Aorta (tissue), 5 donors: ENCODE results near the gene ACADM. TPM values are rescaled to one million over a fixed set of nuclear protein-coding genes. Genes with fewer than 3 reads are reported as not detected.
"Not testable (repeated sequence)": the region's sequence is repeated elsewhere in the genome, so short reads cannot be mapped to it uniquely, and the experiment has no call there.

Experiments used
- ATAC-seq: fragments of 200-7000 bp; cut with Tn5 transposase; one replicate; pipeline ENCODE4 v1.9.1; 2022; ENCODE audit warnings: moderate library complexity; ENCODE audit not compliant: low FRiP score
- DNase-seq, 2 donors: peaks; one replicate each; pipeline ENCODE4 v3.0.0-alpha.2; 2020
- H3K27ac ChIP-seq, 2 donors: one replicate each; pipeline ENCODE4 v1.5.1; 2013; ENCODE audit warnings: low read length in 2 of 2, mild to moderate bottlenecking in 2 of 2, moderate library complexity in 2 of 2, control low read depth in 1 of 2, inconsistent platforms in 1 of 2, low read depth in 1 of 2
- H3K27me3 ChIP-seq, 2 donors: one replicate each; pipeline ENCODE4 v1.6.1; 2013; ENCODE audit warnings: control low read depth in 1 of 2, low read length in 1 of 2, mild to moderate bottlenecking in 1 of 2, moderate library complexity in 1 of 2; ENCODE audit not compliant: insufficient read depth in 2 of 2, control insufficient read depth in 1 of 2
- H3K36me3 ChIP-seq, 2 donors: one replicate each; pipeline ENCODE4 v1.6.1; 2013; ENCODE audit warnings: control low read depth in 1 of 2, low read length in 1 of 2, mild to moderate bottlenecking in 1 of 2; ENCODE audit not compliant: insufficient read depth in 2 of 2, control insufficient read depth in 1 of 2
- H3K4me1 ChIP-seq, 2 donors: one replicate each; pipeline ENCODE4 v1.6.1; 2013; ENCODE audit warnings: low read length in 2 of 2, control low read depth in 1 of 2, mild to moderate bottlenecking in 1 of 2, moderate library complexity in 1 of 2; ENCODE audit not compliant: insufficient read depth in 2 of 2, control insufficient read depth in 1 of 2
- H3K4me3 ChIP-seq, 2 donors: one replicate each; pipeline ENCODE4 v1.5.1; 2013; ENCODE audit warnings: low read length in 2 of 2, control low read depth in 1 of 2, mild to moderate bottlenecking in 1 of 2
- H3K9me3 ChIP-seq: one replicate; pipeline ENCODE4 v1.6.1; 2013; ENCODE audit warnings: mild to moderate bottlenecking, low read length; ENCODE audit not compliant: control insufficient read depth
- whole genome bisulfite sequencing, 2 donors: extraction: QIAGEN DNeasy Blood & Tissue Kit; methylation state at CpG; one replicate each; pipeline ENCODE4 v1.1.7; 2013; 5-methylcytosine and 5-hydroxymethylcytosine counted together
- intact Hi-C, 2 donors: fragments of 100-400 bp; cut with DNase I; formaldehyde crosslinking; loops; one replicate each; pipeline versions ENCODE4 v1.14.2 to v1.15.0; 2022
- polyA plus RNA-seq, 2 donors: library from polyadenylated mRNA; stranded (reverse); fragments of 200-250 nt; gene quantifications; one replicate each; pipeline ENCODE4 v1.2.3, GENCODE V29; 2013
- total RNA-seq, 2 donors: library from RNA; stranded (reverse); fragmentation: NEBNext Ultra II Directional; extraction: Animal tissue kit (Norgen Biotek cat#: 25700); gene quantifications; one replicate each; pipeline ENCODE4 v1.2.1, GENCODE V29; 2021
- donor health status: healthy with polysubstance abuse.
- donor health status: Bipolar disorder and iron deficiency.
- donor health status: DM: no; HTN: no; CAD: no.
- donor health status: DM: no; HTN: no; CAD: no.
- donor health status: DM: yes; HTN: yes; CAD: no.

ACADM gene
- total and polyA plus RNA-seq, 4 donors: 37.8 to 71.9 (median 40.5) TPM

DNA sequence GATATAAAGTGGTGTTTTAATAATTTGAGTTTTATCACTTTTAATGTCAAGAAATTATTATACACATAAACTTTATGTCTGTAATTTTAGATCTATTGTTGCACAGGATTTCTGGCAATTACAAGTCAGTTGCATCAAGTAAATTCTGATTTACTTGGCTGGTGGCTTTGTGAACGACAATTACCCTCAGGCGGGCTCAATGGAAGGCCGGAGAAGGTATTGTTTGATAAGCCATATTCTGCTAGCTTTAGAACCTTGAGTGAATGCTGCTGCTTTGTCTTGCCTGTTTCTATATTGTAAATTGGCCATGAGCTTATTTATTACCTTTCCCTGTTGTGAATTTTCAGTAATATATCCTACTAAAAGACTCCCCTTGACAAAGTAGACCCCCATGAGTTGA lies 67.6 kb downstream of the ACADM start:
- intact Hi-C loops: no loop called here
- Histone ChIP-seq H3K27ac (no peak overlapping the region), H3K9me3 (no peaks in the 10 kb centered on the region), H3K36me3 (peaks cover 0 to 8% of the 10 kb centered on the region in 2 donors), H3K27me3 (no peaks in the 10 kb centered on the region), H3K4me1 (peaks cover 2 to 10% of the 10 kb centered on the region in 2 donors), H3K4me3 (no peak overlapping the region)
- WGBS, 2 donors: 93 to 96% methylated on average over 3 of the region's 3 CpGs
- no peak for ATAC-seq
- no peak for DNase-seq

DNA sequence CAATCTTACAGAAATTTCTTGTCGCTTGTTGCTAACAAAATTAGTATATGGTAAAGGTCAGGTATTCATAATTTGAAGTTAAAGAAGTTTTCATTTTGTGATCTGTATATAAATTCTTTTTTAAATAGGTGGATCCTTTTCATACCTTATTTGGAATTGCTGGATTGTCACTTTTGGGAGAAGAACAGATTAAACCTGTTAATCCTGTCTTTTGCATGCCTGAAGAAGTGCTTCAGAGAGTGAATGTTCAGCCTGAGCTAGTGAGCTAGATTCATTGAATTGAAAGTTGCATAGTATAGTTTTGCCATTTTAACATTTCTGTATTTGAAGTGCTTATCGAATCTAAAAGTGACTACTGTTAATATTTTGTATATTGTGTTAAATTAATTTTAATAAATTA lies 69.9 kb downstream of the ACADM start:
- H3K36me3 ChIP-seq: peaks cover 0 to 8% of the 10 kb centered on the region in 2 donors
- no peak for ATAC-seq
- H3K9me3 ChIP-seq: no peaks in the 10 kb centered on the region
- no peaks in the 10 kb centered on the region for H3K27me3 ChIP-seq
- H3K27ac ChIP-seq: no peak overlapping the region
- 92 to 94% methylated on average over 2 of the region's 2 CpGs for WGBS, 2 donors
- no peak for DNase-seq
- no peaks in the 10 kb centered on the region for H3K4me1 ChIP-seq
- intact Hi-C loops: no loop called here
- no peak overlapping the region for H3K4me3 ChIP-seq

DNA sequence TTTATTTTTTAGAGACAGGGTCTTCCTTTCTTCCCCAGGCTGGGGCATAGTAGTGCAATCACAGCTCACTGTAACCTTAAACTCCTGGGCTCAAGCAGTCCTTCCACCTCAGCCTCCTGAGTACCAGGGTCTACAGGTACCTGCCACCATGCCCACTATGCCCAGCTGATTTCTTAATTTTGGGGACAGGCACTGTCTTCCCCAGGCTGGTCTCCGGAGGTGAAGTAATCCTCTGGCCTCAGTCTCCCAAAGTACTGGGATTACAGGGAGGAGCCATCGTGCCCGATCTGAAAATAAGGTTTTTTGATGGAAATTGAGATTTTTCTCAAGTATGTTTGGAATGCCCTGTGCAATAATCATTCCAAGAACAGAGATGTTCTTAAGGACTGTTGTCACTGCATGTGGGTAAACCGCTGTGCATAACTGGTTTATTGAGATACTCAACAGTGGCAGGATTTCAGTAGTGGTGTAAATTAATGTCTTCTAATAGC lies 71.2 kb downstream of the ACADM start:
- Histone ChIP-seq H3K27ac (no peak overlapping the region), H3K4me3 (no peak overlapping the region), H3K4me1 (no peaks in the 10 kb centered on the region), H3K27me3 (no peaks in the 10 kb centered on the region), H3K9me3 (no peaks in the 10 kb centered on the region), H3K36me3 (peaks cover 0 to 6% of the 10 kb centered on the region in 2 donors)
- ATAC-seq (no peak), DNase-seq (no peak)
- intact Hi-C loops: no loop called here
- 93 to 94% methylated on average over 4 of the region's 4 CpGs for WGBS, 2 donors

DNA sequence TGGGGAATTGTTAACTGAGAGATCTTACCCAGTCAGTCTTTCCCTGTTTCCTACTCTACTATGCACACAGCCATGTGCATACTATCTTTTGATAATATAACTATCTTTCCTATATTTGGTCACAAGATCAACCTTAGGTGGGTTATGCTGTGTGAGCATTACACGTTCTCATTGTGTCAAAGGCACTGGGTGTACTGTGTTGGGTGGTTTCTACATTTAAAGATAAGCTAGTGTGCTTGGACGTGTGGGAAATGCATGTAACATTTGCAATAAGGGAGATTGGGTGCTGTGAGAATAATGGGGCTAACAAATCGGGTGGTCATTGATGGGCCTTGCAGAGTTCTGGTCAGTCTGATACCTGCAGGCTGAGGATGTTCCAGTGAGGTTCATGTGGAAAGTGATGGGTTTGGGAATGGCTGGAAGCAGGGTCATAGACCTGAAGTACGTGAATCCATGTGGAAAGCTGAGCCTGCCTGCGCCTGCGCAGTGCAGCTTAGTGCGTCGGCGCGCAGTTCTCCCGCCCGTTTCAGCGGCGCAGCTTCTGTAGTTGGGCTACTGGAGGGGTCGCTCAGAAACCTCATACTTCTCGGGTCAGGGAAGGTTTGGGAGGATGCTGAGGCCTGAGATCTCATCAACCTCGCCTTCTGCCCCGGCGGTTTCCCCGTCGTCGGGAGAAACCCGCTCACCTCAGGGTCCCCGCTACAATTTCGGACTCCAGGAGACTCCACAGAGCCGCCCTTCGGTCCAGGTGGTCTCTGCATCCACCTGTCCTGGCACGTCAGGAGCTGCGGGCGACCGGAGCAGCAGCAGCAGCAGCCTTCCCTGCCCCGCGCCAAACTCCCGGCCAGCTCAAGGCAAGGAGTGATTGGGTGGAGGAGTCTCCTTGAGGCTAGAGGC lies 72.1 kb downstream of the ACADM start, which contains the start of gene MSH4:
Gene MSH4 (plus strand): TSS at position 507 of the 897 bp plus-strand sequence. CDS start 104 bp downstream, at position 611.
- Histone ChIP-seq H3K27ac (no peak within 1 kb of the TSS), H3K4me3 (no peak within 1 kb of the TSS), H3K4me1 (no peaks in the 10 kb centered on the region), H3K27me3 (no peaks in the 10 kb centered on the region), H3K9me3 (no peaks in the 10 kb centered on the region), H3K36me3 (peaks cover 0 to 6% of the 10 kb centered on the region in 2 donors)
- 76 to 83% methylated on average over 34 of the region's 34 CpGs for WGBS, 2 donors
- intact Hi-C loops: no loop called here
- ATAC-seq (peak; percentile 39), DNase-seq (peak in 1 of 2 donors; percentile 76)

DNA sequence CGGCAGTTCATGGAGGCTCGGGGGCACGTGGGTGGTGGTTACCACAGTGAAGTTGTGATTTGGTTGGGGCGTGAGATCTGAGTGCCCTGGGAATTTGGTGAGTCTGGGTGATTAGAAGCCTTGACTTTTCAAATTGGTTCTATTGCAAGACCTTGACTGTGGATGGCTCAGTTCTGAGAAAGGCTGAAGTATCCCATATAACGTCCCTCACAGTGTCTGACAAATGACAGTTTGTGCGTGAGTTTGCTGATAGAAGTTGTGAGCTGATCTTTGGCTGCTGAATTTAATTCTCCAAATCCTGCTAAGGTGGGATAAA lies 72.7 kb downstream of the ACADM start:
- Histone ChIP-seq H3K27ac (no peak overlapping the region), H3K4me3 (no peak overlapping the region), H3K9me3 (no peaks in the 10 kb centered on the region), H3K4me1 (no peaks in the 10 kb centered on the region), H3K36me3 (peaks cover 0 to 4% of the 10 kb centered on the region in 2 donors), H3K27me3 (no peaks in the 10 kb centered on the region)
- DNase-seq: no peak
- WGBS, 2 donors: 83 to 88% methylated on average over 6 of the region's 6 CpGs
- intact Hi-C loops: no loop called here
- ATAC-seq: no peak

DNA sequence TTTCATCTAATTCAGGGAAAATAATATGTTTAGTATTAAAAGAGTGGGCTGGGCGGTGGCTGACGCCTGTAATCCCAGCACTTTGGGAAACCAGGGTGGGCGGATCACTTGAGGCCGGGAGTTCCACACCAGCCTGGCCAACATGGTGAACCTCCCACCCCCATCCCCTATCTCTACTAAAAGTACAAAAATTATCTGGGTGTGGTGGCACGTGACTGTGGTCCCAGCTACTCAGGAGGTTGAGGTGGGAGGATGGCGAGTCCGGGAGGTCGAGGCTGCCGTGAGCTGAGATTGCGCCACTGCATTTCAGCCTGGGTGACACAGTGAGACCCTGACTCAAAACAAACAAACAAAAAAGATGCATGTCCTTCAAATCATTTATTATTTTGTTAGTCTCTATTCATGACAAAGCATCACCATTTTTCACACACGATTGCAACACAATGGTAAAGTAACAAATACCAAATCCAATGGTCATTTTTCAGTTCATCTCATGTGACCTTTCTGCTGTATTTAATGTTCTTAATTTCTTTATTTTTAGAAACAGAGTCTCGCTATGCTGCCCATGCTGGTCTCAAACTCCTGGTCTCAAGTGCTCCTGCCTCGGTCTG lies 73.2 kb downstream of the ACADM start:
- H3K9me3 ChIP-seq: no peaks in the 10 kb centered on the region
- H3K36me3 ChIP-seq: peaks cover 0 to 4% of the 10 kb centered on the region in 2 donors
- H3K4me1 ChIP-seq: no peaks in the 10 kb centered on the region
- DNase-seq (no peak), ATAC-seq (no peak)
- H3K4me3 ChIP-seq: no peak overlapping the region
- intact Hi-C loops: no loop called here
- H3K27ac ChIP-seq: no peak overlapping the region
- 92 to 93% methylated on average over 13 of the region's 13 CpGs for WGBS, 2 donors
- H3K27me3 ChIP-seq: no peaks in the 10 kb centered on the region

DNA sequence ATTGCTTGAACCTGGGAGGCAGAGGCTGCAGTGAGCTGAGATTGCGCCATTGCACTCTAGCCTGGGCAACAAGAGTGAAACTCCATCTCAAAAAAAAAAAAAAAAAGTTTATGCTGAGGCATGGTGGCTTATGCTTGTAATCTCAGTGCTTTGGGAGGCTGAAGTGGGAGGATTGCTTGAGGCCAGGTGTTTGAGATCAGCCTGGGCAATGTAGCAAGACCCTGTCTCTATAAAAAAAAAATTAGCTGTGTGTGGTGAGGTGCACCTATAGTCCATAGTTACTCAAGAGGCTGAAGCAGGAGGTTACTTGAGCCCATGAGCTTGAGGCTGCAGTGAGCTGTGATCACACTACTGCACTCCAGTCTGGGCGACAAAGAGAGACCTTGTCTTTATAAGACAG lies 77.0 kb downstream of the ACADM start:
- H3K27ac ChIP-seq, H3K4me3 ChIP-seq, H3K4me1 ChIP-seq, ATAC-seq, DNase-seq, H3K36me3 ChIP-seq, intact Hi-C loops, H3K9me3 ChIP-seq, H3K27me3 ChIP-seq: not testable (repeated sequence)
- WGBS, 2 donors: 94 to 95% methylated on average over 2 of the region's 2 CpGs

DNA sequence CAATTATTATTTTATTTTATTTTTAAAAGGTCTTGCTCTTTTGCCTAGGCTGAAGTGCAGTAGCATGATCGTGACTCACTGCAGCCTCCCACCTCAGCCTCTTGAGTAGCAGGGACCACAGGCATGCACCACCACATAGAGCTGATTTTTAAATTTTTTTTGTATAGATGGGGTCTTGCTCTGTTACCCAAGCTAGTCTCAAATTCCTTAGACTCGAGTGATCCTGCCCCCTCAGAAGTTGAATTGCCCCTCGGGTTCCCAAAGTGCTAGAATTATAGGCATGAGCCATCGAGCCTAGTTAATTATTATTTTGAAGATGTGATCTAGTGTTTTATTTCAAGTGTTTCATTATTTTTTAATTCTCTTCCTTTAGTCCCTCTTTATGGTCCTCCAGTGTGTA lies 84.4 kb downstream of the ACADM start:
- Histone ChIP-seq H3K4me3 (no peak overlapping the region), H3K27ac (no peak overlapping the region), H3K36me3 (no peaks in the 10 kb centered on the region), H3K4me1 (no peaks in the 10 kb centered on the region), H3K9me3 (no peaks in the 10 kb centered on the region), H3K27me3 (no peaks in the 10 kb centered on the region)
- 85 to 97% methylated on average over 4 of the region's 4 CpGs for WGBS, 2 donors
- intact Hi-C loops: no loop called here
- ATAC-seq (no peak), DNase-seq (no peak)

DNA sequence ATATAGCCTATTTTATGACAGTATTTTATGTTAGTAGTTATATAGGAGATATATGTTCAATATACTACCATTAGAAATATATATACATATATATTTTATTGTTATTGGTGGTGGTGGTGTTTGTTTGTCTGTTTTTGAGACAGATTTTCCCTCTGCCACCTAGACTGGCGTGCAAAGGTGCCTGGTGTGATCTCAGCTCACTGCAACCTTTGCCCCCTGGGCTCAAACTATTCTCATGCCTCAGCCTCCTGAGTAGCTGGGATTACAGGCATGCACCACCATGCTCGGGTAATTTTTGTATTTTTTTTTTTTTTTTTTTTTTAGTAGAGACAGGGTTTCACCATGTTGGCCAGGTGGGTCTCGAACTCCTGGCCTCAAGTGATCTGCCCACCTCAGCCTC lies 85.6 kb downstream of the ACADM start:
- H3K27ac ChIP-seq, ATAC-seq, intact Hi-C loops, H3K27me3 ChIP-seq, DNase-seq, H3K4me3 ChIP-seq, H3K9me3 ChIP-seq, H3K36me3 ChIP-seq, H3K4me1 ChIP-seq: not testable (repeated sequence)
- 93 to 97% methylated on average over 3 of the region's 3 CpGs for WGBS, 2 donors
